Measurements from ENCODE around the gene AGMAT.

The AGMAT gene

GRCh38 chr1:15622712-15623373, 38.0 kb upstream of the AGMAT start:
- Histone ChIP-seq H2BK5ac (ENCODE audit: low read depth, low read length, poor library complexity) (no peak overlapping the region), H2AK5ac (ENCODE audit: low read length) (no peak overlapping the region), H3K9me3 (ENCODE audit: insufficient read depth, low read depth, low read length) (no peaks in the 10 kb centered on the region), H3K27ac (ENCODE audit: low read depth, low read length) (no peak overlapping the region), H2BK12ac (ENCODE audit: low read length) (no peak overlapping the region), H3K4me1 (ENCODE audit: control insufficient read depth in 1 of 2, insufficient read depth in 2 of 2, low read length in 2 of 2) (peaks cover 0 to 5% of the 10 kb centered on the region in 2 experiments), H3K23ac (ENCODE audit: low read length) (no peak overlapping the region), H3K14ac (ENCODE audit: low read length) (no peak overlapping the region), H3K36me3 (ENCODE audit: control insufficient read depth in 1 of 2, insufficient read depth in 2 of 2, low read length in 2 of 2) (peaks cover 2 to 8% of the 10 kb centered on the region in 2 experiments), H3K79me2 (ENCODE audit: control insufficient read depth, insufficient read depth, low read length, poor library complexity) (peaks cover 12% of the 10 kb centered on the region), H3K4me2 (ENCODE audit: low read length) (no peak overlapping the region), H2AFZ (ENCODE audit: insufficient read depth, low read length, poor library complexity) (no peak overlapping the region), H3K9ac (ENCODE audit: low read length) (no peak overlapping the region), H4K91ac (ENCODE audit: low read depth, low read length) (no peak overlapping the region), H2BK120ac (ENCODE audit: insufficient read depth, low read length, poor library complexity) (no peak overlapping the region), H3K18ac (ENCODE audit: low read length) (no peak overlapping the region), H3K79me1 (ENCODE audit: low read length) (peaks cover 2% of the 10 kb centered on the region), H4K8ac (ENCODE audit: low read depth, low read length) (no peak overlapping the region), H3K4ac (ENCODE audit: low read depth, low read length) (peak overlapping the region; percentile 99), H4K12ac (ENCODE audit: low read depth, low read length) (no peak overlapping the region), H3K4me3 (ENCODE audit: low read depth, low read length) (no peak overlapping the region), H3K27me3 (ENCODE audit: insufficient read depth, low read length) (no peaks in the 10 kb centered on the region)
- no CpG with 5 or more reads among the region's 7 CpGs for WGBS (ENCODE audit: extremely low coverage, insufficient coverage, insufficient read length)
- DNase-seq, result peak in 1 of 2 donors; percentile 28

GRCh38 chr1:15621975-15622374, 37.1 kb upstream of the AGMAT start:
- no peak overlapping the region for H3K4me2 ChIP-seq (ENCODE audit: low read length)
- no peak overlapping the region for H3K4me3 ChIP-seq (ENCODE audit: low read depth, low read length)
- peaks cover 0 to 5% of the 10 kb centered on the region in 2 experiments for H3K4me1 ChIP-seq (ENCODE audit: control insufficient read depth in 1 of 2, insufficient read depth in 2 of 2, low read length in 2 of 2)
- H3K9ac ChIP-seq (ENCODE audit: low read length), result no peak overlapping the region
- H4K8ac ChIP-seq (ENCODE audit: low read depth, low read length), result no peak overlapping the region
- peak overlapping the region; percentile 85 for H3K4ac ChIP-seq (ENCODE audit: low read depth, low read length)
- no peak overlapping the region for H4K91ac ChIP-seq (ENCODE audit: low read depth, low read length)
- DNase-seq, result no peak
- no peak overlapping the region for H2AFZ ChIP-seq (ENCODE audit: insufficient read depth, low read length, poor library complexity)
- H3K14ac ChIP-seq (ENCODE audit: low read length), result no peak overlapping the region
- no peak overlapping the region for H2BK5ac ChIP-seq (ENCODE audit: low read depth, low read length, poor library complexity)
- no CpG with 5 or more reads among the region's 5 CpGs for WGBS (ENCODE audit: extremely low coverage, insufficient coverage, insufficient read length)
- H3K18ac ChIP-seq (ENCODE audit: low read length), result no peak overlapping the region
- no peak overlapping the region for H3K23ac ChIP-seq (ENCODE audit: low read length)
- H3K27ac ChIP-seq (ENCODE audit: low read depth, low read length), result no peak overlapping the region
- no peak overlapping the region for H2BK12ac ChIP-seq (ENCODE audit: low read length)
- no peaks in the 10 kb centered on the region for H3K9me3 ChIP-seq (ENCODE audit: insufficient read depth, low read depth, low read length)
- H3K79me1 ChIP-seq (ENCODE audit: low read length), result peaks cover 7% of the 10 kb centered on the region
- peaks cover 17% of the 10 kb centered on the region for H3K79me2 ChIP-seq (ENCODE audit: control insufficient read depth, insufficient read depth, low read length, poor library complexity)
- no peak overlapping the region for H2BK120ac ChIP-seq (ENCODE audit: insufficient read depth, low read length, poor library complexity)
- H3K27me3 ChIP-seq (ENCODE audit: insufficient read depth, low read length), result no peaks in the 10 kb centered on the region
- H3K36me3 ChIP-seq (ENCODE audit: control insufficient read depth in 1 of 2, insufficient read depth in 2 of 2, low read length in 2 of 2), result peaks cover 2 to 8% of the 10 kb centered on the region in 2 experiments
- H2AK5ac ChIP-seq (ENCODE audit: low read length), result no peak overlapping the region
- H4K12ac ChIP-seq (ENCODE audit: low read depth, low read length), result no peak overlapping the region

GRCh38 chr1:15620902-15621682, 36.2 kb upstream of the AGMAT start:
- Histone ChIP-seq H3K27ac (ENCODE audit: low read depth, low read length) (no peak overlapping the region), H3K23ac (ENCODE audit: low read length) (no peak overlapping the region), H3K14ac (ENCODE audit: low read length) (no peak overlapping the region), H3K9me3 (ENCODE audit: insufficient read depth, low read depth, low read length) (no peaks in the 10 kb centered on the region), H3K79me2 (ENCODE audit: control insufficient read depth, insufficient read depth, low read length, poor library complexity) (peaks cover 17% of the 10 kb centered on the region), H3K18ac (ENCODE audit: low read length) (no peak overlapping the region), H3K4me1 (ENCODE audit: control insufficient read depth in 1 of 2, insufficient read depth in 2 of 2, low read length in 2 of 2) (peaks cover 3 to 11% of the 10 kb centered on the region in 2 experiments), H4K91ac (ENCODE audit: low read depth, low read length) (no peak overlapping the region), H4K12ac (ENCODE audit: low read depth, low read length) (no peak overlapping the region), H4K8ac (ENCODE audit: low read depth, low read length) (no peak overlapping the region), H3K4me3 (ENCODE audit: low read depth, low read length) (no peak overlapping the region), H3K36me3 (ENCODE audit: control insufficient read depth in 1 of 2, insufficient read depth in 2 of 2, low read length in 2 of 2) (peaks cover 2% of the 10 kb centered on the region in 2 experiments), H2BK12ac (ENCODE audit: low read length) (no peak overlapping the region), H3K4ac (ENCODE audit: low read depth, low read length) (peak overlapping the region; percentile 85), H3K4me2 (ENCODE audit: low read length) (no peak overlapping the region), H3K27me3 (ENCODE audit: insufficient read depth, low read length) (no peaks in the 10 kb centered on the region), H2BK5ac (ENCODE audit: low read depth, low read length, poor library complexity) (no peak overlapping the region), H3K9ac (ENCODE audit: low read length) (no peak overlapping the region), H3K79me1 (ENCODE audit: low read length) (peaks cover 12% of the 10 kb centered on the region), H2AK5ac (ENCODE audit: low read length) (no peak overlapping the region), H2AFZ (ENCODE audit: insufficient read depth, low read length, poor library complexity) (no peak overlapping the region), H2BK120ac (ENCODE audit: insufficient read depth, low read length, poor library complexity) (no peak overlapping the region)
- DNase-seq, result no peak
- no CpG with 5 or more reads among the region's 7 CpGs for WGBS (ENCODE audit: extremely low coverage, insufficient coverage, insufficient read length)

DNA sequence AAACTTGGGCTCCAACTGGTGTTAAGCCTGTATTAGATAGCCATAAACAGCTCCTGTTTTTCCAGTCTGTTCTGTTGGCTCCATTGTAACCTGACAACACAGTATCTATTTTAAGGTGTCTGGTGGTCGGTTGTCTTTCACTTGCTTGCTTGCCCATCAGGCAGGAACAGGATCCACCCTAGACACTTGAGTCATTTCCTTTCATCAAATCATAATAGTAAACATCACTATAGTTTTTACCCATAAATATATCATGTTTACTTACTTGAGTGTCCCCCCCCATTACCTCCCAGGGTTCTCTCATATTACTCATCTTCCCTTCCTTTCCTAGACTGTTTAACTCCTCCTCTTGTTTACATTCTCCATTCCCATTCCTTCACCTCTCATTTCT, 35.3 kb upstream of the AGMAT start:
- no peak overlapping the region for H4K91ac ChIP-seq (ENCODE audit: low read depth, low read length)
- no peak overlapping the region for H3K14ac ChIP-seq (ENCODE audit: low read length)
- no peak overlapping the region for H3K9ac ChIP-seq (ENCODE audit: low read length)
- no peak overlapping the region for H3K23ac ChIP-seq (ENCODE audit: low read length)
- no peak overlapping the region for H2BK5ac ChIP-seq (ENCODE audit: low read depth, low read length, poor library complexity)
- no CpG with 5 or more reads among the region's 1 CpG for WGBS (ENCODE audit: extremely low coverage, insufficient coverage, insufficient read length)
- no peak overlapping the region for H2BK120ac ChIP-seq (ENCODE audit: insufficient read depth, low read length, poor library complexity)
- H3K18ac ChIP-seq (ENCODE audit: low read length), result no peak overlapping the region
- no peaks in the 10 kb centered on the region for H3K9me3 ChIP-seq (ENCODE audit: insufficient read depth, low read depth, low read length)
- peak overlapping the region; percentile 64 for H3K27ac ChIP-seq (ENCODE audit: low read depth, low read length)
- peak in 1 of 2 donors; percentile 51 for DNase-seq
- H4K12ac ChIP-seq (ENCODE audit: low read depth, low read length), result no peak overlapping the region
- peaks cover 14% of the 10 kb centered on the region for H3K79me2 ChIP-seq (ENCODE audit: control insufficient read depth, insufficient read depth, low read length, poor library complexity)
- no peak overlapping the region for H2BK12ac ChIP-seq (ENCODE audit: low read length)
- H2AK5ac ChIP-seq (ENCODE audit: low read length), result no peak overlapping the region
- H4K8ac ChIP-seq (ENCODE audit: low read depth, low read length), result no peak overlapping the region
- no peak overlapping the region for H3K4me3 ChIP-seq (ENCODE audit: low read depth, low read length)
- H3K4me2 ChIP-seq (ENCODE audit: low read length), result peak overlapping the region; percentile 32
- peaks cover 3 to 11% of the 10 kb centered on the region in 2 experiments for H3K4me1 ChIP-seq (ENCODE audit: control insufficient read depth in 1 of 2, insufficient read depth in 2 of 2, low read length in 2 of 2)
- H3K27me3 ChIP-seq (ENCODE audit: insufficient read depth, low read length), result no peaks in the 10 kb centered on the region
- H3K36me3 ChIP-seq (ENCODE audit: control insufficient read depth in 1 of 2, insufficient read depth in 2 of 2, low read length in 2 of 2), result peaks cover 0 to 2% of the 10 kb centered on the region in 2 experiments
- no peak overlapping the region for H3K4ac ChIP-seq (ENCODE audit: low read depth, low read length)
- H3K79me1 ChIP-seq (ENCODE audit: low read length), result peaks cover 12% of the 10 kb centered on the region
- no peak overlapping the region for H2AFZ ChIP-seq (ENCODE audit: insufficient read depth, low read length, poor library complexity)
